ENCODE data around the gene RAB38.

GRCh38 chr11:88196393-88196792 is 21.1 kb upstream of the RAB38 start:
- TF ChIP-seq CTCF (IDR thresholded peaks at IDR 0.05) (no peak), POLR2AphosphoS5 (IDR thresholded peaks at IDR 0.05) (no peak), POLR2A (IDR thresholded peaks at IDR 0.05) (no peak)
